Renal pelvis (tissue), 4 donors: Measurements from ENCODE around the gene AGAP1. TPM values are rescaled to one million over a fixed set of nuclear protein-coding genes. Genes with fewer than 3 reads are reported as not detected.

Experiments
- DNase-seq: peaks from one replicate; pipeline ENCODE4 v3.0.0-alpha.2; 2013
- polyA plus RNA-seq, 3 donors: library from polyadenylated mRNA; unstranded; fragments of 120-200 nt; gene quantifications; one replicate each; pipeline ENCODE4 v1.2.1, GENCODE V29; 2013; ENCODE audit not compliant: insufficient read length in 3 of 3

Gene AGAP1
- polyA plus RNA-seq, 3 donors: 20.5 to 23.8 (median 21.0) TPM

- DNase-seq: no peak
Measured at GRCh38 chr2:236157815-236158498, 664.1 kb downstream of the AGAP1 start.

- no peak for DNase-seq
Measured at GRCh38 chr2:236158969-236159777, 665.3 kb downstream of the AGAP1 start.

GRCh38 chr2:236159778-236160170 is 665.9 kb downstream of the AGAP1 start:
- no peak for DNase-seq

GRCh38 chr2:236160366-236161081 is 666.7 kb downstream of the AGAP1 start:
- no peak for DNase-seq

- DNase-seq: no peak
Measured at GRCh38 chr2:236161082-236161462, 667.2 kb downstream of the AGAP1 start.

- no peak for DNase-seq
Measured at GRCh38 chr2:236161531-236161930, 667.7 kb downstream of the AGAP1 start.

GRCh38 chr2:236162031-236162845 is 668.4 kb downstream of the AGAP1 start:
- no peak for DNase-seq

GRCh38 chr2:236162882-236163470 is 669.1 kb downstream of the AGAP1 start:
- DNase-seq: no peak

GRCh38 chr2:236163471-236164200 is 669.8 kb downstream of the AGAP1 start:
- no peak for DNase-seq

GRCh38 chr2:236164201-236164924 is 670.5 kb downstream of the AGAP1 start:
- no peak for DNase-seq

- DNase-seq: no peak
Measured at GRCh38 chr2:236164925-236165841, 671.3 kb downstream of the AGAP1 start.

GRCh38 chr2:236165842-236166795 is 672.3 kb downstream of the AGAP1 start:
- DNase-seq: peak; percentile 73

- no peak for DNase-seq
Measured at GRCh38 chr2:236166796-236167296, 673.0 kb downstream of the AGAP1 start.

GRCh38 chr2:236167297-236168109 is 673.7 kb downstream of the AGAP1 start:
- DNase-seq: no peak

- peak; percentile 79 for DNase-seq
Measured at GRCh38 chr2:236168110-236169080, 674.6 kb downstream of the AGAP1 start, which contains the start of gene GBX2. TSS of gene GBX2 (minus strand) at chr2:236168386. CDS start at chr2:236167971, 415 bp downstream.
